ENCODE results near the gene CMTM6. TPM values are rescaled to one million over a fixed set of nuclear protein-coding genes. Genes with fewer than 3 reads are reported as not detected.

Gene CMTM6
- total and polyA plus RNA-seq, 2 of the 13 experiments (the other 11 are each of a cell fraction or from before 2014, with no cell fraction given): 25.6 to 55.7 TPM

DNA sequence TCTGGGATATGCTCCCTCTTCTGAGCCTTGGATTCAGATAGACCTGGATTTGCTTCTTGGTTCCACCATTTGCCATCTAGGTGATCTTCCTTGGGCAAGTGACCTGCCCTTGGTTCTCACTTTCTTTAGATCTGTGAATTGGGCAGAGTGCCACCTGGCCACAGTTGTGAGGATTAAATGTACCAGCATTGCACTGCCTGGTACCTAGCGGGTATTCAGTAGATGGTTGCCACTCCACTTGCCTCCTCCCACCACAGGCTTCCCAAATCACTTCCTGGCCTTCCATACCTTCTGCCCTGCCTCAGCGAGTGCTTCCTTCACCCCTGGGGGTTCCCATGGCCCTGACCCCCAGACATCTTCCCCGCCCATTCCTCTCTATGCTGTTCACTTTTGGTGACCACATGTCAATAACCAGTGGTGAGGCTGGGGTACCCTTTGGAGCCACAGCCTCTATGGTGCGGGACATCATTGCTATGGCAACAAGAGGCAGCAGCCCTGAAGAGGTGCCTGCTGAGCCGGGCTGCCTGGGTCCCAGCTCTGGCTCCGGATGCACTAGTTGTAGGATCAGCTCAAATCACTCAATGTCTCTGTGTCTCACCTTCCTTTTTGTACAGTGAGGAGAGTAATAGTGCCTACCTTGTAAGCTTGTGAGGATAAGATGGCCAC is 70.5 kb downstream of the CMTM6 start:
- Histone ChIP-seq H3K36me3 (replicated peaks in 1 of 2; ENCODE audit: control insufficient read depth in 1 of 2, insufficient read depth in 2 of 2, low read length in 2 of 2) (peaks cover 0 to 3% of the 10 kb centered on the region in 2 experiments; a peak in 1 of 5 replicates), H3K9ac (ENCODE audit: insufficient read depth, low read depth, low read length) (no peak overlapping the region), H3K4me3 (replicated peaks in 1 of 3; ENCODE audit: insufficient read depth in 1 of 3, low read depth in 2 of 3, low read length in 3 of 3) (no peak overlapping the region), H3K79me2 (ENCODE audit: insufficient read depth, low read length) (peaks cover 17% of the 10 kb centered on the region), H3K27ac (ENCODE audit: extremely low read length, insufficient read depth, low read length) (no peak overlapping the region), H3K4me2 (ENCODE audit: low read depth, low read length) (no peak overlapping the region), H2AFZ (ENCODE audit: low read length) (no peak overlapping the region), H3K27me3 (ENCODE audit: control insufficient read depth in 1 of 2, insufficient read depth in 2 of 2, low read length in 2 of 2) (no peaks in the 10 kb centered on the region), H3K4me1 (ENCODE audit: insufficient read depth, low read length) (peaks cover 14% of the 10 kb centered on the region), H4K20me1 (ENCODE audit: insufficient read depth, low read length) (no peaks in the 10 kb centered on the region), H3K9me3 (ENCODE audit: low read length) (no peaks in the 10 kb centered on the region)
- FAIRE-seq (no peak), ATAC-seq (no peak), DNase-seq (ENCODE audit: low spot score) (no peak)
- ChIA-PET POLR2A (no interaction called here), CTCF (ENCODE audit: low intra/inter-chr PET ratio, low total read pairs) (no interaction called here)
- intact Hi-C loops (cut with micrococcal nuclease; ENCODE audit: unreplicated experiment) (no loop called here), in situ Hi-C loops (cut with HindIII; ENCODE audit: extremely low pct_ligation_motif_present, low pct_unique_long_range_greater_than_20kb) (no loop called here)
- 95% methylated on average over 5 of the region's 6 CpGs for WGBS (ENCODE audit: low lambda C conversion rate)
- no TSS peak for BruUV-seq (replicated peaks)
- TF ChIP-seq BRF2 (CRISPR knock-in tag; IDR thresholded peaks at IDR 0.05): no peak
- TF ChIP-seq ZNF772 (CRISPR knock-in tag; IDR thresholded peaks at IDR 0.05): no peak
- no peak for TF ChIP-seq ZMAT5 (CRISPR knock-in tag; IDR thresholded peaks at IDR 0.05; ENCODE audit: borderline replicate concordance, low read depth)
- TF ChIP-seq ZNF839 (CRISPR knock-in tag; IDR thresholded peaks at IDR 0.05; ENCODE audit: borderline replicate concordance): no peak

GRCh38 chr3:32431481-32431880 is 71.2 kb downstream of the CMTM6 start:
- CTCF ChIA-PET (ENCODE audit: low intra/inter-chr PET ratio, low total read pairs): no interaction called here
- H3K27ac ChIP-seq (ENCODE audit: extremely low read length, insufficient read depth, low read length): no peak overlapping the region
- TF ChIP-seq PCBP1 (IDR thresholded peaks at IDR 0.05; ENCODE audit: borderline replicate concordance, low read depth, low read length) (no peak), ZFP1 (CRISPR knock-in tag; IDR thresholded peaks at IDR 0.05) (no peak), NR2F2 (IDR thresholded peaks at IDR 0.05; ENCODE audit: borderline replicate concordance, low read depth) (no peak), TBX2 (CRISPR knock-in tag; IDR thresholded peaks at IDR 0.05; ENCODE audit: borderline replicate concordance) (no peak), ZNF468 (CRISPR knock-in tag; IDR thresholded peaks at IDR 0.05) (no peak), TAF1 (CRISPR knock-in tag; IDR thresholded peaks at IDR 0.05) (no peak), ZFYVE20 (CRISPR knock-in tag; IDR thresholded peaks at IDR 0.05; ENCODE audit: borderline replicate concordance, low read depth) (no peak), PAX8 (CRISPR knock-in tag; IDR thresholded peaks at IDR 0.05; ENCODE audit: borderline replicate concordance) (no peak), HMGXB4 (CRISPR knock-in tag; IDR thresholded peaks at IDR 0.05; ENCODE audit: borderline replicate concordance in 1 of 2, low read depth in 1 of 2) (no peak)
- TF ChIP-seq, protein P1, sequence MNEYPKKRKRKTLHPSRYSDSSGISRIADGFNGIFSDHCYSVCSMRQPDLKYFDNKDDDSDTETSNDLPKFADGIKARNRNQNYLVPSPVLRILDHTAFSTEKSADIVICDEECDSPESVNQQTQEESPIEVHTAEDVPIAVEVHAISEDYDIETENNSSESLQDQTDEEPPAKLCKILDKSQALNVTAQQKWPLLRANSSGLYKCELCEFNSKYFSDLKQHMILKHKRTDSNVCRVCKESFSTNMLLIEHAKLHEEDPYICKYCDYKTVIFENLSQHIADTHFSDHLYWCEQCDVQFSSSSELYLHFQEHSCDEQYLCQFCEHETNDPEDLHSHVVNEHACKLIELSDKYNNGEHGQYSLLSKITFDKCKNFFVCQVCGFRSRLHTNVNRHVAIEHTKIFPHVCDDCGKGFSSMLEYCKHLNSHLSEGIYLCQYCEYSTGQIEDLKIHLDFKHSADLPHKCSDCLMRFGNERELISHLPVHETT (CRISPR knock-in tag; conservative IDR thresholded peaks at IDR 0.05): no peak

More at GRCh38 chr3:32431481-32431880, 71.2 kb downstream of the CMTM6 start:
- intact Hi-C loops (cut with micrococcal nuclease; ENCODE audit: unreplicated experiment) (no loop called here), in situ Hi-C loops (cut with HindIII; ENCODE audit: extremely low pct_ligation_motif_present, low pct_unique_long_range_greater_than_20kb) (no loop called here)
- Histone ChIP-seq H2AFZ (ENCODE audit: low read length) (no peak overlapping the region), H3K27me3 (ENCODE audit: control insufficient read depth in 1 of 2, insufficient read depth in 2 of 2, low read length in 2 of 2) (no peaks in the 10 kb centered on the region), H3K4me3 (replicated peaks in 1 of 3; ENCODE audit: insufficient read depth in 1 of 3, low read depth in 2 of 3, low read length in 3 of 3) (no peak overlapping the region), H4K20me1 (ENCODE audit: insufficient read depth, low read length) (no peaks in the 10 kb centered on the region), H3K79me2 (ENCODE audit: insufficient read depth, low read length) (peaks cover 20% of the 10 kb centered on the region), H3K9ac (ENCODE audit: insufficient read depth, low read depth, low read length) (no peak overlapping the region), H3K4me1 (ENCODE audit: insufficient read depth, low read length) (peaks cover 14% of the 10 kb centered on the region), H3K9me3 (ENCODE audit: low read length) (no peaks in the 10 kb centered on the region), H3K4me2 (ENCODE audit: low read depth, low read length) (no peak overlapping the region), H3K36me3 (replicated peaks in 1 of 2; ENCODE audit: control insufficient read depth in 1 of 2, insufficient read depth in 2 of 2, low read length in 2 of 2) (peaks cover 0 to 3% of the 10 kb centered on the region in 2 experiments; a peak in 1 of 5 replicates)
- DNase-seq (ENCODE audit: low spot score): no peak
- POLR2A ChIA-PET: no interaction called here
- ATAC-seq: no peak
- 90% methylated on average over 3 of the region's 3 CpGs for WGBS (ENCODE audit: low lambda C conversion rate)
- no TSS peak for BruUV-seq (replicated peaks)
- FAIRE-seq: no peak
